Measurements from ENCODE around the gene KREMEN2. TPM values are rescaled to one million over a fixed set of nuclear protein-coding genes. Genes with fewer than 3 reads are reported as not detected.
A peak's percentile ranks its signal among the peaks of the same experiment; 100 is the strongest.

KREMEN2 gene
- total and polyA plus RNA-seq, 9 of the 15 experiments (the other 6 are each of a cell fraction or from before 2014, with no cell fraction given) = 0.04 to 7.7 (median 1.5) TPM; not detected in 1

DNA sequence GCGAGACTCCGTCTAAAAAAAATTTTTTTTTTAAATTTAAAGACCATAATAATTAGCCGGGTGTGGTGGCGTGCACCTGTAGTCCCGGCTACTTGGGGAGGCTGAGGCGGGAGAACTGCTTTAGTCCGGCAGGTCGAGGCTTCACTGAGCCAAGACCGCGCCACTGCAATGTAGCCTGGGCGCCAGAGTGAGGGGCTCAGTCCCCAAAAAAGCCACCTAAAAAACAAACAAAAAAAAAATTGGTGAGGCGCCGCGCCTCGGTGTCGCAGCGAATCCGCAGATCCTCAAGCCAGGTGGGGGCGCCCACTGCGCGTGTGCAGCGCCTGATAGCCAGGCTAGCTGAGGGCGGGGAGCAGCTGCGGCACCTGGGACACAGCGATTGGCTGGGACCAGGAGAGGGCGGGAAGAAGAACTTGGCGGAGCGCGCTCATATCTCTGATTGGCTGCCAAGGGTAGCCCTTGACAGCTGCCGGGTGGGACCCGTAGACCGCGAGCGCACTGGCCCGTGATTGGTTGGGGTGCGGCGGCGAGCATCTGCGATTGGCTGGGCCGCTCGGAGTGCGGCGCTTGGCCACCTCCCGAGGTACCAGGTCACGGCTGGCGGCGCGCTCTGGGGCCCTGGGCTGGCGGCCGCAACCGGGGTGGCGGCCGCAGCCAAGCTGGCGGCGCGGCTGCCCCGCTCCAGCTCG, 39.7 kb downstream of the KREMEN2 start:
- ChIA-PET CTCF (ENCODE audit: low intra/inter-chr PET ratio) (interaction anchor here (0.9 to 1.6 kb wide), 3 partner anchors 24 to 55 kb away, joined by 3 to 6 read pairs (median 3); no protein-coding TSS in a partner anchor), POLR2A (interaction anchor here (0.6 to 1.3 kb wide), 8 partner anchors 17 to 775 kb away, joined by 3 to 7 read pairs (median 4); partner anchors contain the start of genes PAQR4 and TNFRSF12A)
- WGBS (ENCODE audit: insufficient coverage, low coverage, missing lambda C conversion rate) = 5% methylated on average over 51 of the region's 58 CpGs
- Histone ChIP-seq H3K27me3 (ENCODE audit: control insufficient read depth in 2 of 2, insufficient read depth in 2 of 2, low read length in 2 of 2) (no peaks in the 10 kb centered on the region), H3K4me1 (replicated peaks in 1 of 2; ENCODE audit: control insufficient read depth in 2 of 2, insufficient read depth in 2 of 2, low read length in 2 of 2) (peaks cover 28 to 55% of the 10 kb centered on the region in 2 experiments), H3K9me1 (ENCODE audit: control insufficient read depth, insufficient read depth, low read length) (no peaks in the 10 kb centered on the region), H4K20me1 (replicated peaks; ENCODE audit: control insufficient read depth, insufficient read depth, low read length) (no peaks in the 10 kb centered on the region), H3K9me3 (replicated peaks; ENCODE audit: control insufficient read depth, insufficient read depth, low read depth, low read length) (no peaks in the 10 kb centered on the region), H3K4me2 (ENCODE audit: insufficient read depth, low read length) (no peak overlapping the region; the same call in 1 of the 2 replicates), H3K4me3 (peak overlapping the region; percentile 50; the same call in 1 of the 2 replicates), H3K79me2 (ENCODE audit: control insufficient read depth, insufficient read depth, low read length) (peaks cover 22% of the 10 kb centered on the region), H3K36me3 (ENCODE audit: control insufficient read depth, insufficient read depth, low read length) (peaks cover 3% of the 10 kb centered on the region; the same call in 2 of the 3 replicates), H3K9ac (ENCODE audit: insufficient read depth in 1 of 2, low read depth in 2 of 2, low read length in 2 of 2) (peak overlapping the region in 1 of 2 experiments; percentile 80; a peak in 2 of 4 replicates), H2AFZ (ENCODE audit: low read depth, low read length) (peak overlapping the region; percentile 57), H3K27ac (ENCODE audit: extremely low read depth, low read depth, low read length) (no peak overlapping the region)
- BruUV-seq (replicated peaks) = no TSS peak
- FAIRE-seq (peak; percentile 99), DNase-seq (ENCODE audit: extremely low read depth in 1 of 4, low spot score in 3 of 4) (peak; percentile 98 to 99 (median 99)), ATAC-seq (peak; percentile 92)
- intact Hi-C loops (cut with micrococcal nuclease) (loop anchor here (1.0 kb wide), 1 partner anchor 25 kb away; no protein-coding TSS in a partner anchor), in situ Hi-C loops (cut with MboI) (no loop called here)
- TF ChIP-seq ZKSCAN1 (IDR thresholded peaks at IDR 0.05; ENCODE audit: low read depth, low read length) = peak; percentile 12; the same call in 1 of the 2 replicates
- TF ChIP-seq ZNF140 (CRISPR knock-in tag; IDR thresholded peaks at IDR 0.05) = no peak
- 0 out of 4 replicates have a peak, but pooled peaks of 1 of the 2 experiments have one; percentile 34 for TF ChIP-seq TBL1XR1 (IDR thresholded peaks at IDR 0.05; ENCODE audit: low read length in 2 of 2)
- peak; percentile 27; the same call in 1 of the 2 replicates for TF ChIP-seq FOXM1 (IDR thresholded peaks at IDR 0.05; ENCODE audit: low read depth)
- no peak for TF ChIP-seq FOXM1 (CRISPR knock-in tag; IDR thresholded peaks at IDR 0.05; ENCODE audit: low read depth)
- TF ChIP-seq, protein P1, sequence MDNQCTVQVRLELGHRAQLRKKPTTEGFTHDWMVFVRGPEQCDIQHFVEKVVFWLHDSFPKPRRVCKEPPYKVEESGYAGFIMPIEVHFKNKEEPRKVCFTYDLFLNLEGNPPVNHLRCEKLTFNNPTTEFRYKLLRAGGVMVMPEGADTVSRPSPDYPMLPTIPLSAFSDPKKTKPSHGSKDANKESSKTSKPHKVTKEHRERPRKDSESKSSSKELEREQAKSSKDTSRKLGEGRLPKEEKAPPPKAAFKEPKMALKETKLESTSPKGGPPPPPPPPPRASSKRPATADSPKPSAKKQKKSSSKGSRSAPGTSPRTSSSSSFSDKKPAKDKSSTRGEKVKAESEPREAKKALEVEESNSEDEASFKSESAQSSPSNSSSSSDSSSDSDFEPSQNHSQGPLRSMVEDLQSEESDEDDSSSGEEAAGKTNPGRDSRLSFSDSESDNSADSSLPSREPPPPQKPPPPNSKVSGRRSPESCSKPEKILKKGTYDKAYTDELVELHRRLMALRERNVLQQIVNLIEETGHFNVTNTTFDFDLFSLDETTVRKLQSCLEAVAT (IDR thresholded peaks at IDR 0.05) = peak in 1 of 2 experiments; percentile 68; a peak in 1 of 4 replicates
- TF ChIP-seq ZNF431 (CRISPR knock-in tag; IDR thresholded peaks at IDR 0.05) = no peak
- TF ChIP-seq LCOR (CRISPR knock-in tag; IDR thresholded peaks at IDR 0.05) = no peak
- peak; percentile 63 for TF ChIP-seq POLR2G (IDR thresholded peaks at IDR 0.05; ENCODE audit: low read depth, low read length)
- TF ChIP-seq, protein P2, sequence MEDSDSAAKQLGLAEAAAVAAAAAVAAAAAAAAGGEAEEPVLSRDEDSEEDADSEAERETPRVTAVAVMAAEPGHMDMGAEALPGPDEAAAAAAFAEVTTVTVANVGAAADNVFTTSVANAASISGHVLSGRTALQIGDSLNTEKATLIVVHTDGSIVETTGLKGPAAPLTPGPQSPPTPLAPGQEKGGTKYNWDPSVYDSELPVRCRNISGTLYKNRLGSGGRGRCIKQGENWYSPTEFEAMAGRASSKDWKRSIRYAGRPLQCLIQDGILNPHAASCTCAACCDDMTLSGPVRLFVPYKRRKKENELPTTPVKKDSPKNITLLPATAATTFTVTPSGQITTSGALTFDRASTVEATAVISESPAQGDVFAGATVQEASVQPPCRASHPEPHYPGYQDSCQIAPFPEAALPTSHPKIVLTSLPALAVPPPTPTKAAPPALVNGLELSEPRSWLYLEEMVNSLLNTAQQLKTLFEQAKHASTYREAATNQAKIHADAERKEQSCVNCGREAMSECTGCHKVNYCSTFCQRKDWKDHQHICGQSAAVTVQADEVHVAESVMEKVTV (CRISPR knock-in tag; IDR thresholded peaks at IDR 0.05) = peak; percentile 90
- TF ChIP-seq KDM4B (IDR thresholded peaks at IDR 0.05; ENCODE audit: borderline replicate concordance in 2 of 2, low read depth in 1 of 2) = 0 out of 4 replicates have a peak, but pooled peaks of 1 of the 2 experiments have one; percentile 23
- peak; percentile 86; the same call in 1 of the 2 replicates for TF ChIP-seq PHF21A (IDR thresholded peaks at IDR 0.05; ENCODE audit: borderline replicate concordance, low read depth)
- no peak for TF ChIP-seq ZNF830 (CRISPR knock-in tag; IDR thresholded peaks at IDR 0.05)
- TF ChIP-seq TEAD2 (tag; IDR thresholded peaks at IDR 0.05) = no peak
- peak; percentile 78 for TF ChIP-seq ATF7 (IDR thresholded peaks at IDR 0.05)
- peak; percentile 95 to 96 for TF ChIP-seq NRF1 (conservative IDR thresholded peaks at IDR 0.05 in 1 of 2, IDR thresholded peaks at IDR 0.05 in 1 of 2)
- peak; percentile 28; the same call in 1 of the 2 replicates for TF ChIP-seq CBFA2T3 (IDR thresholded peaks at IDR 0.05)
- TF ChIP-seq, protein P3, sequence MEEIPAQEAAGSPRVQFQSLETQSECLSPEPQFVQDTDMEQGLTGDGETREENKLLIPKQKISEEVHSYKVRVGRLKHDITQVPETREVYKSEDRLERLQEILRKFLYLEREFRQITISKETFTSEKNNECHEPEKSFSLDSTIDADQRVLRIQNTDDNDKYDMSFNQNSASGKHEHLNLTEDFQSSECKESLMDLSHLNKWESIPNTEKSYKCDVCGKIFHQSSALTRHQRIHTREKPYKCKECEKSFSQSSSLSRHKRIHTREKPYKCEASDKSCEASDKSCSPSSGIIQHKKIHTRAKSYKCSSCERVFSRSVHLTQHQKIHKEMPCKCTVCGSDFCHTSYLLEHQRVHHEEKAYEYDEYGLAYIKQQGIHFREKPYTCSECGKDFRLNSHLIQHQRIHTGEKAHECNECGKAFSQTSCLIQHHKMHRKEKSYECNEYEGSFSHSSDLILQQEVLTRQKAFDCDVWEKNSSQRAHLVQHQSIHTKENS (CRISPR knock-in tag; IDR thresholded peaks at IDR 0.05) = no peak

All from K562 (cell line).